Colonic mucosa (tissue), 4 donors: ENCODE data around the gene SYNGR1. TPM values are rescaled to one million over a fixed set of nuclear protein-coding genes. Genes with fewer than 3 reads are reported as not detected.

Source experiments
- DNase-seq: peaks from one replicate; pipeline ENCODE4 v3.0.0-alpha.2; 2020
- H3K27ac ChIP-seq: fragments of 200-600 bp; one replicate; pipeline ENCODE4 v1.8.0; 2021
- H3K27me3 ChIP-seq: fragments of 200-600 bp; one replicate; pipeline ENCODE4 v1.8.0; 2021
- H3K36me3 ChIP-seq: fragments of 200-600 bp; one replicate; pipeline ENCODE4 v1.8.0; 2021
- H3K4me1 ChIP-seq: fragments of 200-600 bp; one replicate; pipeline ENCODE4 v1.8.0; 2021; ENCODE audit warnings: mild to moderate bottlenecking
- H3K4me3 ChIP-seq: fragments of 200-600 bp; one replicate; pipeline ENCODE4 v1.8.0; 2021
- H3K9ac ChIP-seq, 2 donors: one replicate each; pipeline ENCODE4 v1.7.0; 2013; ENCODE audit warnings: control low read depth in 2 of 2, low read depth in 2 of 2, low read length in 2 of 2
- H3K9me3 ChIP-seq: fragments of 200-600 bp; one replicate; pipeline ENCODE4 v1.8.0; 2021
- intact Hi-C: fragments of 100-400 bp; cut with DNase I; formaldehyde crosslinking; loops from one replicate; pipeline ENCODE4 v1.14.1; 2022
- total RNA-seq, 2 donors: library from RNA; stranded (reverse); fragmentation: NEBNext Ultra II Directional in 1 of 2; extraction: Animal tissue kit (Norgen Biotek cat#: 25700) in 1 of 2; gene quantifications; one replicate each; pipeline ENCODE4 v1.2.1, GENCODE V29; 2021
- TF ChIP-seq, protein P1 (sequence below): fragments of 200-600 bp; IDR thresholded peaks from one replicate; pipeline ENCODE4 v1.8.0; 2022; ENCODE audit warnings: antibody characterized with exemption, mild to moderate bottlenecking
- donor health status: healthy.
- donor health status: DM: no; HTN: no; CAD: no.
- donor health status: DM: no; HTN: no; CAD: no.

Gene SYNGR1
- total RNA-seq, 2 donors from 2014 or later: 1.8 to 4.3 TPM

DNA sequence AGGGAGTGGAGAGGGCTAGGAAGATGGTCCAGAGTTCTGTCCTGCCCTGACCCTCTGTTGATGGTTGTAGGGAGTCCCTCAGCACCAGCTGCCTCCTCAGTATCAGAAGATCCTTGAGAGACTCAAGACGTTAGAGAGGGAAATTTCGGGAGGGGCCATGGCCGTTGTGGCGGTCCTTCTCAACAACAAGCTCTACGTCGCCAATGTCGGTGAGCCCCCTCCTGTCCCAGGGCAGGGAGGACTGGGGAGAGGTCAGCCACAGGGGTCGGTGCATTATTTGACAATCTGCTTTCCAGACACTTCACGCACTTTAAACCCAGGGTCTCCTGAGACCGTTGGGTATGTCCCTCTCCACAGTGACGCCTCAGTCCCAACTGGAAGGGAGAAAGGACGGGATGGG lies 67.8 kb downstream of the SYNGR1 start:
- TF ChIP-seq, protein P1, sequence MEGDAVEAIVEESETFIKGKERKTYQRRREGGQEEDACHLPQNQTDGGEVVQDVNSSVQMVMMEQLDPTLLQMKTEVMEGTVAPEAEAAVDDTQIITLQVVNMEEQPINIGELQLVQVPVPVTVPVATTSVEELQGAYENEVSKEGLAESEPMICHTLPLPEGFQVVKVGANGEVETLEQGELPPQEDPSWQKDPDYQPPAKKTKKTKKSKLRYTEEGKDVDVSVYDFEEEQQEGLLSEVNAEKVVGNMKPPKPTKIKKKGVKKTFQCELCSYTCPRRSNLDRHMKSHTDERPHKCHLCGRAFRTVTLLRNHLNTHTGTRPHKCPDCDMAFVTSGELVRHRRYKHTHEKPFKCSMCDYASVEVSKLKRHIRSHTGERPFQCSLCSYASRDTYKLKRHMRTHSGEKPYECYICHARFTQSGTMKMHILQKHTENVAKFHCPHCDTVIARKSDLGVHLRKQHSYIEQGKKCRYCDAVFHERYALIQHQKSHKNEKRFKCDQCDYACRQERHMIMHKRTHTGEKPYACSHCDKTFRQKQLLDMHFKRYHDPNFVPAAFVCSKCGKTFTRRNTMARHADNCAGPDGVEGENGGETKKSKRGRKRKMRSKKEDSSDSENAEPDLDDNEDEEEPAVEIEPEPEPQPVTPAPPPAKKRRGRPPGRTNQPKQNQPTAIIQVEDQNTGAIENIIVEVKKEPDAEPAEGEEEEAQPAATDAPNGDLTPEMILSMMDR: no peak
- intact Hi-C loops: no loop called here
- Histone ChIP-seq H3K9ac (no peak overlapping the region), H3K27ac (no peak overlapping the region), H3K36me3 (peaks cover 14% of the 10 kb centered on the region), H3K9me3 (no peaks in the 10 kb centered on the region), H3K4me3 (no peak overlapping the region), H3K27me3 (no peaks in the 10 kb centered on the region), H3K4me1 (no peaks in the 10 kb centered on the region)
- DNase-seq: no peak

DNA sequence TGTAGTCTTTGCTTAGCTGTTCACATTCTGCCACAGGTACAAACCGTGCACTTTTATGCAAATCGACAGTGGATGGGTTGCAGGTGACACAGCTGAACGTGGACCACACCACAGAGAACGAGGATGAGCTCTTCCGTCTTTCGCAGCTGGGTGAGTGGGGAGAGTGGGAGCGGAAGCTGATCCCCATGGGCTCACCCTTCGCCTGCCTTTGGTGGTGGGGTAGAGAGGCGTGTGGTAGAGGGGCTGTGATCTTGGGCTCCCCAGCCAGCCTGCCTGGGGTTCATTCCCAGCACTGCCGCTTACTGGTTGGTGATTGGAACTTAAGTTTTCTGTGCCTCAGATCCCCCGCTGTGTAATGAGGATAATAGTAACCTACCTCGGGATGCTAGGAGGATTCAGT lies 68.9 kb downstream of the SYNGR1 start:
- H3K4me1 ChIP-seq: no peaks in the 10 kb centered on the region
- no peak for DNase-seq
- no peaks in the 10 kb centered on the region for H3K9me3 ChIP-seq
- TF ChIP-seq, protein P1: no peak
- H3K9ac ChIP-seq: no peak overlapping the region
- no peaks in the 10 kb centered on the region for H3K27me3 ChIP-seq
- H3K27ac ChIP-seq: no peak overlapping the region
- H3K36me3 ChIP-seq: peaks cover 14% of the 10 kb centered on the region
- H3K4me3 ChIP-seq: no peak overlapping the region
- intact Hi-C loops: no loop called here

DNA sequence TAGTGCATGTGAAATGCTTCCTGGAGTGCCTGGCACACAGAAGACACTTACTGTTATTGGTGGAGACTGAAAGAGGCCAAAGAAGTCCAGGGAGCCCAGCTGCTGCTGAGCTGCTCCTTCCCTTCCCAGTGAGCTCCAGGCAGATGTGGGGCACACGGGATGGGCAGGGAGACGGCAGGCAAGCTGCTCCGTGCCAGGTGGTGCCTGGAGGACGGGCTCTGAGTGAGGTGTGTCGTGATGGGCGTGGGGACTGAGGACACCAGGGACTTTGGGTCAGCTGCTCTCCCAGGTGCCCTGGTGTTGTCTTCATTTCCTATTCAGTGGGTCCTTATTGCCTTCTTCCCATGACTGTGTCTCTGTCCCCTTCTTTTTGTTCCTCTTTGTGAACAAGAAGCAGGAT lies 69.3 kb downstream of the SYNGR1 start:
- peaks cover 14% of the 10 kb centered on the region for H3K36me3 ChIP-seq
- no peak for DNase-seq

DNA sequence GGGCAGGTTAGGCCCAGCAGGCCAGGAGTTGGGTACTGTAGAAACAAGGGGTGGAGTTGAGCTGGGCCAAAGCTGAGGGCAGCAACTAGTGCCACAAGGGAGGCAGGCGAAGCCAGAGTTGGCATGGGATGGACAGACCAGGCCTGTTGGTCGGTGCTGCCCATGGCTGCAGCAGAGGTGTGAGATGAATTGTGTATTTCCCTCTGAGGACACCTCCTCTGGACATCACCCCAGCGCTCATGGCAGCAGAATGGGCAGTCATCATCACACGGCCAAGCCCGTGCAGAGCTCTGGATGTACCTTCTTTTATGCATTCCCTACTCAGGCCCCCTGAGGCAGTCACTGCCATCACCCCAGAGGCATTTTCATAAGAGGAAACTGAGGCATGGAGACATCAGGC lies 70.1 kb downstream of the SYNGR1 start:
- DNase-seq: no peak
- no peaks in the 10 kb centered on the region for H3K4me1 ChIP-seq
- no peaks in the 10 kb centered on the region for H3K9me3 ChIP-seq
- H3K36me3 ChIP-seq: peaks cover 14% of the 10 kb centered on the region
- H3K4me3 ChIP-seq: no peak overlapping the region
- no peak overlapping the region for H3K27ac ChIP-seq
- intact Hi-C loops: no loop called here
- H3K9ac ChIP-seq: no peak overlapping the region
- TF ChIP-seq, protein P1: no peak
- no peaks in the 10 kb centered on the region for H3K27me3 ChIP-seq

More for the DNA sequence above, 69.3 kb downstream of the SYNGR1 start:
- Histone ChIP-seq H3K4me1 (no peaks in the 10 kb centered on the region), H3K4me3 (no peak overlapping the region), H3K9ac (no peak overlapping the region), H3K9me3 (no peaks in the 10 kb centered on the region), H3K27ac (no peak overlapping the region), H3K27me3 (no peaks in the 10 kb centered on the region)
- intact Hi-C loops: no loop called here
- TF ChIP-seq, protein P1: no peak

DNA sequence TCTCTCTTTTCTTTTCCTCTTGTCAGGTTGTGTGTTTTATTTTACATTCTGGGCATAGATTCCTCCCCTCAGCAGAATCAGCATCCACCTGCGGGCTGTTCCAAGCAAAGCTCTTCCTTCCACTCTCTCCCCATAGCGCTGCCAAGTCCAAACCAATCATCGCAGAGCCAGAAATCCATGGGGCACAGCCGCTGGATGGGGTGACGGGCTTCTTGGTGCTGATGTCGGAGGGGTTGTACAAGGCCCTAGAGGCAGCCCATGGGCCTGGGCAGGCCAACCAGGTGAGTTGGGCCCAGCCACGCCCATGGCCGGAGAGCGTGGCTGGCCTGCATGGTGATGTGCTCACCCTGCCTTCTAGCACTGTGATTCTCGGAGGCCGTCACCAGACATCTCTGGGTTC lies 71.9 kb downstream of the SYNGR1 start:
- intact Hi-C loops: no loop called here
- DNase-seq: no peak
- Histone ChIP-seq H3K36me3 (peaks cover 14% of the 10 kb centered on the region), H3K9me3 (no peaks in the 10 kb centered on the region), H3K27ac (no peak overlapping the region), H3K4me1 (no peaks in the 10 kb centered on the region), H3K4me3 (no peak overlapping the region), H3K27me3 (no peaks in the 10 kb centered on the region), H3K9ac (no peak overlapping the region)
- TF ChIP-seq, protein P1: no peak

- Histone ChIP-seq H3K27me3 (no peaks in the 10 kb centered on the region), H3K27ac (no peak overlapping the region), H3K9ac (no peak overlapping the region), H3K9me3 (no peaks in the 10 kb centered on the region), H3K36me3 (peaks cover 14% of the 10 kb centered on the region), H3K4me3 (no peak overlapping the region), H3K4me1 (no peaks in the 10 kb centered on the region)
- DNase-seq: no peak
- intact Hi-C loops: no loop called here
- TF ChIP-seq, protein P1: no peak
Measured at GRCh38 chr22:39422101-39422500, 72.3 kb downstream of the SYNGR1 start.
